Renal pelvis (tissue), 12 donors: Measurements from ENCODE around the gene NPIPA3. TPM values are rescaled to one million over a fixed set of nuclear protein-coding genes. Genes with fewer than 3 reads are reported as not detected.
"Not testable (repeated sequence)": the region's sequence is repeated elsewhere in the genome, so short reads cannot be mapped to it uniquely, and the experiment has no call there.

ENCODE experiments used
- DNase-seq: peaks from one replicate; pipeline ENCODE4 v3.0.0-alpha.2; 2013
- long read RNA-seq, 16 experiments: transcript quantifications; one replicate each; lab custom pipeline, GENCODE V29; 2026
- polyA plus RNA-seq, 3 donors: library from polyadenylated mRNA; unstranded; fragments of 120-200 nt; gene quantifications; one replicate each; pipeline ENCODE4 v1.2.1, GENCODE V29; 2013; ENCODE audit not compliant: insufficient read length in 3 of 3

NPIPA3 gene
- polyA plus RNA-seq = 1 to 10 TPM in 2 of 3 donors, not detected in 1; 2.1 to 4.4 TPM
- long read RNA-seq, donor 1 = 0 reads
- long read RNA-seq, donor 2 = 0 reads
- long read RNA-seq, donor 3 = 0 reads
- long read RNA-seq, donor 4 = 0 reads
- long read RNA-seq, donor 5 = 0 reads
- long read RNA-seq, donor 6 = 0 reads
- long read RNA-seq, donor 7 = 0 reads
- long read RNA-seq, donor 8 = 0 reads
- long read RNA-seq, donor 9 = 0 reads
- long read RNA-seq, donor 10 = 0 reads
- long read RNA-seq, donor 11 = 0 reads
- long read RNA-seq, donor 12 = 0 reads
- long read RNA-seq, donor 13 = 0 reads
- long read RNA-seq, donor 14 = 0 reads
- long read RNA-seq, donor 15 = 0 reads
- long read RNA-seq, donor 16 = 0 reads

- not testable (repeated sequence) for DNase-seq
These were observed at the start of gene NPIPA3 for GRCh38 chr16:14703156-14704011. NPIPA3 (plus strand) TSS chr16:14703411; CDS start chr16:14708944, 5,533 bp downstream.

- DNase-seq = no peak
These were observed 45.1 kb upstream of the NPIPA3 start for GRCh38 chr16:14658063-14658462.

- no peak for DNase-seq
These were observed 35.6 kb upstream of the NPIPA3 start for GRCh38 chr16:14667347-14668266.

GRCh38 chr16:14668556-14669223 is 34.5 kb upstream of the NPIPA3 start:
- DNase-seq = no peak

- no peak for DNase-seq
These were observed 33.4 kb upstream of the NPIPA3 start for GRCh38 chr16:14669776-14670175.

GRCh38 chr16:14672403-14672971 is 30.7 kb upstream of the NPIPA3 start:
- no peak for DNase-seq

GRCh38 chr16:14676633-14677032 is 26.6 kb upstream of the NPIPA3 start:
- no peak for DNase-seq

- no peak for DNase-seq
These were observed 25.6 kb upstream of the NPIPA3 start for GRCh38 chr16:14677627-14678026.

- DNase-seq = no peak
These were observed 24.3 kb upstream of the NPIPA3 start for GRCh38 chr16:14678748-14679497.

GRCh38 chr16:14680396-14680795 is 22.8 kb upstream of the NPIPA3 start:
- DNase-seq = not testable (repeated sequence)

GRCh38 chr16:14681115-14681514 is 22.1 kb upstream of the NPIPA3 start:
- DNase-seq = no peak

GRCh38 chr16:14682121-14682520 is 21.1 kb upstream of the NPIPA3 start:
- no peak for DNase-seq

- DNase-seq = not testable (repeated sequence)
These were observed 17.1 kb upstream of the NPIPA3 start for GRCh38 chr16:14685870-14686793.

GRCh38 chr16:14694129-14694528 is 9.1 kb upstream of the NPIPA3 start, which contains the start of gene PLA2G10:
PLA2G10 (minus strand) TSS chr16:14694308; CDS start chr16:14694229, 79 bp downstream.
- DNase-seq = not testable (repeated sequence)

- DNase-seq = not testable (repeated sequence)
These were observed 1.4 kb upstream of the NPIPA3 start for GRCh38 chr16:14701859-14702258.

- DNase-seq = not testable (repeated sequence)
These were observed 539 bp upstream of the NPIPA3 start for GRCh38 chr16:14702672-14703071.

GRCh38 chr16:14733233-14733632 is 30.0 kb downstream of the NPIPA3 start:
- not testable (repeated sequence) for DNase-seq

GRCh38 chr16:14740832-14741385 is 37.7 kb downstream of the NPIPA3 start:
- not testable (repeated sequence) for DNase-seq
